GM12872 (cell line): ENCODE results near the gene ARHGAP15.

Experiments
- TF ChIP-seq, protein P1 (sequence below): IDR thresholded peaks from 3 replicates; pipeline ENCODE4 v1.5.1; 2011; ENCODE audit warnings: low read depth, mild to moderate bottlenecking, low read length, moderate library complexity; ENCODE audit not compliant: insufficient read depth

The ARHGAP15 gene

DNA sequence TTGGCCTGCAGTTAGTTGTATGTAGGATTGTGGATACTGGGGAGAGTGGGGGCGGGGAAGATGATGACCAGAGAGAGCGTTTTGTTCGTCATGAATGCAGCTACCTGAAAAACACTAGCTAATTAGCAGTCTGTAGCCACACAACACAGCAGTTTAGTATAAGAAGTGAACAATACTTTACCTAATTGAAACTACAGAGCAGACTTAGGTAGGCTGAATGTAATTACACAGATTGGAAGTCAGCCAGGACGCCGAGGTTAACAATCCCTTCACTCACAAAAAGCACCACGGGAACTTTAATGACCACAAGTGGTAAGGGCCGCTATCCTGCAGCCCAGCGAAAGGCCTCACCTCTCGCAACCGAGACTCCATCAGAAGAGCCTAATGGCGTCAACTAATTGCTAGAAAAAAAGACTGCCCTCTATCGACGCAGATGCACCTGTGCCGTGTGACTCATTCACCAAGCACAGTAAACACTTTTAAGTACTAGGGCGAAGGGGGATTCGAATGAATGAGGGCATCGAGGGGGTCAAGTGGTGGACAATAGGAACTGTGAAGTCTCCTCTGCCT is 591.0 kb downstream of the ARHGAP15 start:
- TF ChIP-seq, protein P1, sequence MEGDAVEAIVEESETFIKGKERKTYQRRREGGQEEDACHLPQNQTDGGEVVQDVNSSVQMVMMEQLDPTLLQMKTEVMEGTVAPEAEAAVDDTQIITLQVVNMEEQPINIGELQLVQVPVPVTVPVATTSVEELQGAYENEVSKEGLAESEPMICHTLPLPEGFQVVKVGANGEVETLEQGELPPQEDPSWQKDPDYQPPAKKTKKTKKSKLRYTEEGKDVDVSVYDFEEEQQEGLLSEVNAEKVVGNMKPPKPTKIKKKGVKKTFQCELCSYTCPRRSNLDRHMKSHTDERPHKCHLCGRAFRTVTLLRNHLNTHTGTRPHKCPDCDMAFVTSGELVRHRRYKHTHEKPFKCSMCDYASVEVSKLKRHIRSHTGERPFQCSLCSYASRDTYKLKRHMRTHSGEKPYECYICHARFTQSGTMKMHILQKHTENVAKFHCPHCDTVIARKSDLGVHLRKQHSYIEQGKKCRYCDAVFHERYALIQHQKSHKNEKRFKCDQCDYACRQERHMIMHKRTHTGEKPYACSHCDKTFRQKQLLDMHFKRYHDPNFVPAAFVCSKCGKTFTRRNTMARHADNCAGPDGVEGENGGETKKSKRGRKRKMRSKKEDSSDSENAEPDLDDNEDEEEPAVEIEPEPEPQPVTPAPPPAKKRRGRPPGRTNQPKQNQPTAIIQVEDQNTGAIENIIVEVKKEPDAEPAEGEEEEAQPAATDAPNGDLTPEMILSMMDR, result no peak

GRCh38 chr2:143725400-143725799 is 596.2 kb downstream of the ARHGAP15 start:
- TF ChIP-seq, protein P1, result no peak

- TF ChIP-seq, protein P1, result no peak
These were observed 597.1 kb downstream of the ARHGAP15 start for GRCh38 chr2:143726151-143726845.

DNA sequence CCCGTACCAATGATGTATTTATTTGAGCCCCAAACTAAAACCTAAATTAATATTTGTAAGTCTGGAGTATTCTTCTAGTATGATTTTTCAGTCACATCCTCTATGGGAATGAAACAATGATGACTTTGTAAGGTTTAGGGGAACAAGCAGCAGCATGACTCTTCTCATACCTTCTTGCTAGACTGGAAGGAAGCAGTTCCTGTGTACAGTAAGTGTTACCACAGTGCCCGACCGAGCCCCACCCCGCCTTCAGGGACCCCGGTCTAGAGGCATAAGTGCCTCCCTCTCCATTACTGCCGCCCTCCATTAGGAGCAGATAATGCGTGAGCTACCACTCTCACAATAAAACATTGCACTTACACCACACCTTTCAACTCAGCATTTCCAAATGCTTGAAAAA is 599.3 kb downstream of the ARHGAP15 start:
- TF ChIP-seq, protein P1, result no peak

- TF ChIP-seq, protein P1, result no peak
These were observed 600.1 kb downstream of the ARHGAP15 start for GRCh38 chr2:143729296-143729814.

DNA sequence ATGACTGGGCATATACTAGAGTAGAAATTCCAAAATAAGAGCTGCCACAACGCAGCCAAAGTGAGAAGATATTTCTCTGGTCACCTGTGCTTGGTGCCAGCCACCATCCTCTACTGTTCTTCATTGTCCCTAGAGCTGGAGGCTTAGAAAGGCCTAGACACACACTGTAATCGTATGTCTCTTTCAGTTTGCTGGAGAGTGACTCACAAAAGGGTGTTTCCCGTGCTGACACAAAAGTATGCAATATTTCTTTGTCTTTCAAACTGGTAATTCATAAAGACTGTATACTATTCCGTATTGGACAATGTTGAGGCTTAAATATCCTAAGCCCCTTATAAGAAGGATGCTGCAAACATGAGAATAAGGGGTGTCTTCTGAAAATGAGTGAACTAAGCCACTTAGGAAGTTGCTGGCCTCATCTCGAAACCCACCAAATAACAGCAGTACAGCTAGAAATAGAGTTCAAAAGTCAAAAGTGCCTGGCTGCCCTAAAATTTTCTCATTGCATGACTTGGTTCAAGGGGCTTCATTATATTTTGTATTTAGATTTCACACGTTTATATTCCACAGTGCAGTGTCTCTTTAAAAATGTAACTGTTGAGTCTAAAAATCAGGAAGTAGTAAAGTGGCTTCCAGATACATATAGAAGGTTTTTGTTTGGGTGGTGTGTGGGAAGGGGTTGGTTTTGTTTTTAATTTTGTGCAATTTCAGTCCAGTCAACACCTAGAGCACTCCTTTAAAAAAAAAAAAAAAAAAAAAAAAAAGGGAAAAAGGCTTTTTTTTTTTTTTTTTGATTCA is 601.1 kb downstream of the ARHGAP15 start:
- TF ChIP-seq, protein P1, result no peak

GRCh38 chr2:143730953-143731260 is 601.7 kb downstream of the ARHGAP15 start:
- TF ChIP-seq, protein P1, result no peak
